HT-29 (cell line): Measurements from ENCODE around the gene CORO2A. TPM values are rescaled to one million over a fixed set of nuclear protein-coding genes. Genes with fewer than 3 reads are reported as not detected.

Source experiments
- DNase-seq: peaks from one replicate; pipeline ENCODE4 v3.0.0-alpha.2; 2015; ENCODE audit warnings: low spot score
- total RNA-seq: library from RNA; depleted of rRNA; stranded (reverse); fragments of >200 nt; shearing (Covaris generic); gene quantifications from 2 replicates; pipeline ENCODE4 v1.2.3, GENCODE V29; 2014

CORO2A gene
- total RNA-seq, 1 experiment from 2014 or later, result 23.6 TPM

GRCh38 chr9:98172604-98173003 is 19.8 kb downstream of the CORO2A start:
- peak; percentile 39 for DNase-seq

- DNase-seq, result no peak
Measured at GRCh38 chr9:98171176-98171925, 21.1 kb downstream of the CORO2A start.

DNA sequence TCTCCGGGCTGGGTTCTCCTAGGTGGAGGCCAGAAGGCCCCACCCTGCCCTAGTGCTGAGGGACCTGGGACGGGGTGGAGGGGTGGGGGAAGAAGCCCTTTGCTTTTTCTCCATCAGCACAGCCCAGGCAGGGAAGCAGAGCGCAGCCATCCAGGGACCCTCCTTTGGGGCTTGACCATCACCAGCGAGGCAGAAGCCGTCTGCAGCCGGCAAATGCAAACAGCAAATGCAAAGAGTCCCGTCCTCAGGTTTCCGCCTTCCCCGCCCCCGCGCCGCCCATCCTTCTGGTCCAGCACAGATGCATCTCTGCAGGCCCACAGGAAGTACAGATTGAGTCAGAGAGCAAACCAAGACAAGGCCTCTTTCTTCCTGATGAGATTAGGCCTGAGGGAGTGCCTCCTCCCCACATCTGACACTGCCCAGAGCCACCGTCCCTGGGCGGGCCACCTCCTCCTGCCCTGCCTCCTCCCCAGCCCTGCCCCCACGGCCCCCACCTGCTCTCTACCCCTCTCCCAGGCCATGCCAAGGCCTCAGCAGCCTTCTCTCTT is 23.4 kb downstream of the CORO2A start:
- DNase-seq, result peak; percentile 86

- DNase-seq, result no peak
Measured at GRCh38 chr9:98168153-98168780, 24.2 kb downstream of the CORO2A start.

GRCh38 chr9:98164912-98165311 is 27.5 kb downstream of the CORO2A start:
- DNase-seq, result no peak

DNA sequence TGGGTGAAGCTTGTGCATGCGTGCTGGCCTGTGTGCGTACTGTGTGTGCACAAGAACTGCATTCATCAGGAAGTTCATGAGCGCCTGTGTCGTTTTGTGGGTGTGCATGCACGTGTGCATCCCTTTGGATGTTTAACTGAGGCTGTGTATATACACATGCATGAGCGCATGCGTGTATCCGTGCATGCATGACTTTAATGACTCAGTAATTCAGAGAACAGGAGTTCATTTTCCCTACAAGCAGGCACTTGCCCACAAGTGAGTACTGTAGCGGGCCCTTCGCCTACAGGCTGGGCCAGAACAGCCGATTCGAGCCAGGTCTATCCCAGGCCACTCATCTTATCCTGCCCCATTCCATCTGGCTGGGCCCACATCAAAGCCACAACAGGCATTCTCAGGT is 29.8 kb downstream of the CORO2A start:
- no peak for DNase-seq

GRCh38 chr9:98161851-98162250 is 30.6 kb downstream of the CORO2A start:
- DNase-seq, result no peak

GRCh38 chr9:98159790-98160189 is 32.6 kb downstream of the CORO2A start:
- DNase-seq, result no peak

- no peak for DNase-seq
Measured at GRCh38 chr9:98159301-98159700, 33.1 kb downstream of the CORO2A start.

- DNase-seq, result peak; percentile 16
Measured at GRCh38 chr9:98158071-98158831, 34.2 kb downstream of the CORO2A start.

DNA sequence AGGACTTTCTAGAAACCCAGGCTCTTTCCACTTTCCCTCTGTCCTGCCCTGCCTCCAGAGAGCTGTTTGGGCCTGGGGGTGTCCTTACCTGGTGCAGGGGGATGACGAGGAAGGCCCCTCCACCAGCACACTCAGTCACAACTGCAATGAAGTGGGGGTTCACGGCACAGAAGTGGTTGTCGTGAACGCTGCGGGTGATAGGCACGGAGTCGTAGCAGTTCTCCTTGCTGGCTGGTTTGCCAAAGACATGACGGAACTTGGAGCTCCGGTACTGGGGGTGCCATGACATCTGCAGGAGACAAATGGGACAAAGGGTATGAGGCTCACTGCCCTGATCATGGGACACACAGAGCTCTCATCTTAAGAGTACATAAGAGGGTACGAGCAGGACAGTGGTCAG is 35.1 kb downstream of the CORO2A start:
- no peak for DNase-seq

DNA sequence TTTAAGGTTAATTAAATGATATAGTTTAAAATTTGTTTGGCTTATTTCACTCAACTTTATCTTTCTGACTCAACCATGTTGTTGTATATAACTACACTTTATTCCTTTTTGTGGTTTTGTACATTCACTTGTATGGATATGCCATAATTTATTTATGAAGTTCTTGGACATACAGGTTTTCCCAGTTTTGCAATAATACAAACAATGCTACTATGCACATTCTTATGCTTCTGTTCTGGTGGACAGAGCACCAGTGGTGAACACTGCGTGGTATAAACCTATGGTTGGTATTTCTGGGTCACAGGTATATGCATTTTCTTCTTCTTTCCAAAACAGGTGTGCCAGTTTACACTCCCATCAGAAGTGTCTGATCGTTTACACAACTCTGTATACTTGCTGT is 37.8 kb downstream of the CORO2A start:
- DNase-seq, result peak; percentile 54

DNA sequence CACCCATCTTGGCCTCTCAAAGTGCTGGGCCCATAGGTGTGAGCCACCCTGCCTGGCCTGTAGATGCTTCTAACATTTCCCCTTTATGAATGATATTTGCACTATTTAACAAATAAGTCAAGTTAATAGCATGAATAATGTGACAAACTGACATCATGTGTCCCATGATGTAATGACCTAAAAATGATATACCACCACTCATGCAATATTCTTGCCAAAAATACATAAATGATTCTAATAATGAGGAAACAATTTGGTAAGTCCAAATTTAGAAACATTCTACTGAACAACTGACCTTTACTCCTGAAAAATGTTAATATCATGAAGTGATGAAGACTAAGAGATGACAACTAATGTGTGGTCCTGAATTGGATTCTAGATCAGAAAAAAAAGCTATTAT is 39.9 kb downstream of the CORO2A start:
- DNase-seq, result no peak

DNA sequence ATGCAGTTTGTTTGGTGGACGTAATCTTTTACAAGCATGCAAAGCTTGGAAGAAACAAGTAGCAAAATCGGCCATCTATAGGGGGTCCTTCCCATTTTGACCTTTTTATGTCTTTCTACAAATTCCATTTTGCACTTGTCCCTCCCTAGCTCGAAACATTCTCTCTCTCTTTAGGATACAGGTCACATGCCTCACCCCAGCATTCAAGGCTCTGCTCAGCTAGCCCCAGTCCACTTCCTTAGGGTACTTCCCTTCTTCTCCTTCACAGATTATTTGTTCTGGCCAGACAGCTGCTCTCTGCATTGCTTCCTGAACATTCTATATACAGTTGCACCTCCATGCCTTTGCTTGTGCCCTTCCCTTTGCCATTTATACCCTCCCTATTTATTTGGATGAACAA is 41.7 kb downstream of the CORO2A start:
- no peak for DNase-seq

DNA sequence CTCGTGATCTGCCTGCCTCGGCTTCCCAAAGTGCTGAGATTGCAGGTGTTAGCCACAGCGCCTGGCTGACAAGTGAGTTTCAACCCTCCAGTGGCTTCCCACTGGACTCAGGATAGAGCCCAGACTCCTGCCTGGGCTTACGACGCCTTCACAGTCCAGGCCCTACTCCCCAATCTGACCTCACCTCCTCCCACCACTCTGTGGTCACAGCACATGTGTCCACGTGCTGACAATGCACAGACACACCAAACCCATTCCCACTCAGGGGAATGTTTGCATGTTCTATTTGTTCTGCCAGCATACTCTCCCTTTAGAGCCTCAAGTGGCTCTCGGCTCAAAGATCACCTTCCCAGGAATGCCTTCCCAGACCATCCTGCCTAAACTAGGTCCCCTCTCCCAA is 42.3 kb downstream of the CORO2A start:
- no peak for DNase-seq

DNA sequence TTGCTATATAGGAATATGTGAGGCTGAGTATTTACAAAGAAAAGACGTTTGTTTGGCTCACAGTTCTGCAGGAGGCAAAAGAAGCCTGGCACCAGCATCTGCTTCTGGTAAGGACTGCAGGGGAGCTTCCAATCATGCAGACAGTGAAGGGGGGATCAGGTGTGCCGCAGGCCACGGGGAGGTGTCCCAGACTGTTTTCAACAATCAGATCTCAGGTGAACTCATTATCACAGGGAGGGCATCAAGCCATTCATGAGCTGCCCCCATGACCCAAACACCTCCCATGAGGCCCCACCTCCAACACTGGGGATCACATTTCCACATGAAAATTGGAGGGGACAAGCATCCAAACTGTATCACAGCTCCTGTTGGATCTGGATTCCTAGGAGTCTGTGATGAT is 43.0 kb downstream of the CORO2A start:
- DNase-seq, result no peak

GRCh38 chr9:98148486-98148885 is 44.0 kb downstream of the CORO2A start:
- DNase-seq, result no peak

DNA sequence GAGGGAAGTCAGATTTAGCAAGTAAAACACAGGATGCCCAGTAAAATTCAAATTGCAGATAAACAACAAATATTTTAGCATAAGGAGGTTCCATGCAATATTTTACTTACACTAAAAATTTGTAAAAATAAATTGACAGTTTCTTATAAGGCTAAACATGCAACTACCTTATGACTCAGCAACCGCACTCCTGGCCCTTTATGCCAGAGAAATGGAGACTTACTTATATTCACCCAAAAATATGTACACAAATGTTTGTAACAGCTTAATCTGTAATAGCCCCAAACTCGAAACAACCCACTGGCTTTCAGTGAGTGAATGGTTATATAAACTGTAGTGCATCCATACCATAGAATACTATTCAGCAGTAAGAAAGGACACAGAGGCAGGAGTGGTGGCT is 44.9 kb downstream of the CORO2A start:
- no peak for DNase-seq

- DNase-seq, result peak; percentile 89
Measured at GRCh38 chr9:98146101-98146991, 46.1 kb downstream of the CORO2A start.

DNA sequence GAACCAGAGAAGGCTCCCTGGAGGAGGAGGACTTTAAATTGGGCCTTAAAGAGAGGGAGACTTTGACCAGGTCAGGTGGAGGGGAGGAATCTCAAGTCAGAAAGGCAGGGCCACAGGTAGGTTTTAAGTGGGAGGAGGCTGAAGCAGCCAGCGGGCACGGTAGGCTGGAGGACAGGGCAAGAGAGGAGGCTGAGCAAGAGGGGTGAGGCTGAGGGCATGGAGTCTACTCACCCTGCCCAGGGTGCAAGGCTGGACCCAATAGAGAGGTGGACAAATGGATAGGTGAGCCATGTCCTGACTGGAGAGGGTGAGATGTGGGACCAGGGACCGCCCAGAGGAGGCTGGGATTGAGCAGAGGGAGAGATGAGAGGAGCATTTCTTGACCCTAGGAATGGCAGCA is 47.8 kb downstream of the CORO2A start:
- DNase-seq, result no peak

GRCh38 chr9:98144076-98144475 is 48.4 kb downstream of the CORO2A start:
- DNase-seq, result no peak
